ENCODE measurements around the gene NOP9. TPM values are rescaled to one million over a fixed set of nuclear protein-coding genes. Genes with fewer than 3 reads are reported as not detected.
"Not testable (repeated sequence)": the region's sequence is repeated elsewhere in the genome, so short reads cannot be mapped to it uniquely, and the experiment has no call there.

The NOP9 gene
- total RNA-seq, 1 donor from 2014 or later, result 23.2 TPM

DNA sequence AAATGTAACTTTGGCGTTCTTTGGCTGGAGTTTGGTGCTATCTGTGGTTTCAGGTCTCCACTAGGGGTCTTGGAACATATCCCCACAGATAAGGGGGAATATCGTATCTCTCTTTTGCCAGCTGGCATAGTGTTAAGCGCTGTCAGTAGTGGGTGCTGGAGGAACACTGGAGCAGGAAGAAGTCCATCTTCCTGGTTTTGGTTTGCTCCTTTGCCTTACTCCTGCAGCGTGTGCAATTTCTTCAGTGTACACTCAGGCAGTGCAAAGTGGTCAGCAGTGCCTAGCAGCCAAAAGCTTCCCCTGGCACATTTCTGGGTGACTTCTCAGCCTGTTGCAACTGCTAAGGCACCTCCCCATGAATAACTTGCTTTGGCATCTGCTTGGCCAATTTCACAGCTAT is 51.9 kb downstream of the NOP9 start:
- H3K4me3 ChIP-seq (ENCODE audit: low read depth, low read length), result no peak overlapping the region
- H3K27me3 ChIP-seq (ENCODE audit: control insufficient read depth, insufficient read depth, low read length), result no peaks in the 10 kb centered on the region
- no peak for FAIRE-seq
- TF ChIP-seq, protein P1, sequence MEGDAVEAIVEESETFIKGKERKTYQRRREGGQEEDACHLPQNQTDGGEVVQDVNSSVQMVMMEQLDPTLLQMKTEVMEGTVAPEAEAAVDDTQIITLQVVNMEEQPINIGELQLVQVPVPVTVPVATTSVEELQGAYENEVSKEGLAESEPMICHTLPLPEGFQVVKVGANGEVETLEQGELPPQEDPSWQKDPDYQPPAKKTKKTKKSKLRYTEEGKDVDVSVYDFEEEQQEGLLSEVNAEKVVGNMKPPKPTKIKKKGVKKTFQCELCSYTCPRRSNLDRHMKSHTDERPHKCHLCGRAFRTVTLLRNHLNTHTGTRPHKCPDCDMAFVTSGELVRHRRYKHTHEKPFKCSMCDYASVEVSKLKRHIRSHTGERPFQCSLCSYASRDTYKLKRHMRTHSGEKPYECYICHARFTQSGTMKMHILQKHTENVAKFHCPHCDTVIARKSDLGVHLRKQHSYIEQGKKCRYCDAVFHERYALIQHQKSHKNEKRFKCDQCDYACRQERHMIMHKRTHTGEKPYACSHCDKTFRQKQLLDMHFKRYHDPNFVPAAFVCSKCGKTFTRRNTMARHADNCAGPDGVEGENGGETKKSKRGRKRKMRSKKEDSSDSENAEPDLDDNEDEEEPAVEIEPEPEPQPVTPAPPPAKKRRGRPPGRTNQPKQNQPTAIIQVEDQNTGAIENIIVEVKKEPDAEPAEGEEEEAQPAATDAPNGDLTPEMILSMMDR (IDR thresholded peaks at IDR 0.05; ENCODE audit: insufficient read depth, low read length, severe bottlenecking), result no peak
- no peaks in the 10 kb centered on the region for H3K36me3 ChIP-seq (ENCODE audit: control insufficient read depth, insufficient read depth, low read length)
- peak; percentile 58 for DNase-seq (ENCODE audit: low read depth)

DNA sequence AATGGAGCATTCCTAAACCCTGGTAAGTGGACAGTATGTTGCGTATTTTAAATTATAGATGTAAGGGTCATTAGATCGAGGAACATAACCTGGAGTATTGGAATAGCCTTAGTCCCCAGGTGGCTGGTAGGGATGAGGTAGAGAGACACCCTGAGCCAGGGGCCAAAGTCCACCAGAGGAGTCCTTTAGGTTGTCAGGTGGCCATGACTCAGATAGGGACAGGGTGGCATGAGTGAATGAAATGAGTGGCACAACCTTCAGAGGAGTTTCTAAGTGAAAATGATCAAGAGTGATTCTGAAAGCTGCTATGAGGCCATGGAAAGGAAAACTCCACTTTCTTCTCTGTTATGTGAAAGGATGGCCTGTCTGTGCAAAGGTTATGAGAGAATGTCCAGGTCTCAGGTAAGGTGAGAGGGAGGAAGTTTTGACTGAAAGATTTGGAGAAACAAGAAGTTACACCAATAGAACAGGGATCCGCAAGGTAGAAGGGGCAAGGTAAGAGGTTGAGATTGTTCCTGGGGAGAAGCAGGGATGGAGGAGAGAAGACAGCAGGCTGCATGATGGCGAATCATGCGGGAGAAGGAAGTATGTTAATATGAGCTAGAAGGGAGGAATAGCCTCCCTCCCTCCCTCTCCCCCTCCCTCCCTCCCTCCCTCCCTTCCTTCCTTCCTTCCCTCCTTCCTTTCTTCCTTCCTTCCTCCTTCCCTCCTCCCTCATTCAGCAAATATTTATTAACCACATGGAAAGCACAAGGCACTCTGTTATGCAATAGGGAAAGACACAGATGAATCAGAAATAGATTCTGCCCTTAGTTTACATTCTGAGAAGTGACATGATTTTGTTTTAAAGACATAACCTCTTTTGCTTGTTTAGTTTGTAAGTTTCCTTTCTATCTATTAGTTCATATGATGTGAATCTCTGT is 54.2 kb downstream of the NOP9 start:
- TF ChIP-seq, protein P1 (IDR thresholded peaks at IDR 0.05; ENCODE audit: insufficient read depth, low read length, severe bottlenecking), result no peak
- FAIRE-seq (no peak), DNase-seq (ENCODE audit: low read depth) (peak; percentile 80)
- Histone ChIP-seq H3K4me3 (ENCODE audit: low read depth, low read length) (no peak overlapping the region), H3K36me3 (ENCODE audit: control insufficient read depth, insufficient read depth, low read length) (no peaks in the 10 kb centered on the region), H3K27me3 (ENCODE audit: control insufficient read depth, insufficient read depth, low read length) (no peaks in the 10 kb centered on the region)

DNA sequence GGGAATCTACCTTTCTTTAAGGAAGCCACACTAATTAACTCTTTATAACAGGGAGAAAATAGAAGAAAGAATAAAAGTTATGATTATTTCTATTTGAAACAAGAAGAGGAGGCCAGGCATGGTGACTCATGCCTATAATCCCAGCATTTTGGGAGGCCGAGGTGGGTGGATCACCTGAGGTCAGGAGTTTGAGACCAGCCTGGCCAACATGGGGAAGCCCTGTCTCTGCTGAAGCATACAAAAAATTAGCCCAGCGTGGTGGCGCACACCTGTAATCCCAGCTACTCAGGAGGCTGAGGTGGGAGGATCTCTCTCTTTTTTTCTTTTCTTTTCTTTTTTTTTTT is 54.8 kb downstream of the NOP9 start:
- not testable (repeated sequence) for H3K27me3 ChIP-seq (ENCODE audit: control insufficient read depth, insufficient read depth, low read length); H3K36me3 ChIP-seq (ENCODE audit: control insufficient read depth, insufficient read depth, low read length); DNase-seq (ENCODE audit: low read depth); H3K4me3 ChIP-seq (ENCODE audit: low read depth, low read length); FAIRE-seq

DNA sequence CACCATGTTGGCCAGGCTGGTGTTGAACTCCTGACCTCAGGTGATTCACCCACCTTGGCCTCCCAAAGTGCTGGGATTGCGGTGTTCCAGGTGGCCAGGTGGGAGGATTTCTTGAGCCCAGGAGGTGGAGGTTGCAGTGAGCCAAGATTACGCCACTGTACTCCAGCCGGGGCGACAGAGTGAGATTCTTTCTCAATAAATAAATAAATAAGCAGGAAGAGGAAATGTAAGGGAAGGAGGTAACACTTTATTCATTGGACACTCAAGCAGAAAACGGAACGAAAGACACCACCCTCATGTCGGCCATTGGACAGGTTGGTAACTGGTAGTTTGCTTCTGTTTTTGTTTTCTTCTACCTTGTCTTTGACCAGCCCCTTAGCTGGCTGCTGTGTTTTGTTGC is 55.4 kb downstream of the NOP9 start:
- DNase-seq (ENCODE audit: low read depth) (no peak), FAIRE-seq (no peak)
- Histone ChIP-seq H3K27me3 (ENCODE audit: control insufficient read depth, insufficient read depth, low read length) (no peaks in the 10 kb centered on the region), H3K36me3 (ENCODE audit: control insufficient read depth, insufficient read depth, low read length) (no peaks in the 10 kb centered on the region), H3K4me3 (ENCODE audit: low read depth, low read length) (no peak overlapping the region)
- TF ChIP-seq, protein P1 (IDR thresholded peaks at IDR 0.05; ENCODE audit: insufficient read depth, low read length, severe bottlenecking), result no peak

DNA sequence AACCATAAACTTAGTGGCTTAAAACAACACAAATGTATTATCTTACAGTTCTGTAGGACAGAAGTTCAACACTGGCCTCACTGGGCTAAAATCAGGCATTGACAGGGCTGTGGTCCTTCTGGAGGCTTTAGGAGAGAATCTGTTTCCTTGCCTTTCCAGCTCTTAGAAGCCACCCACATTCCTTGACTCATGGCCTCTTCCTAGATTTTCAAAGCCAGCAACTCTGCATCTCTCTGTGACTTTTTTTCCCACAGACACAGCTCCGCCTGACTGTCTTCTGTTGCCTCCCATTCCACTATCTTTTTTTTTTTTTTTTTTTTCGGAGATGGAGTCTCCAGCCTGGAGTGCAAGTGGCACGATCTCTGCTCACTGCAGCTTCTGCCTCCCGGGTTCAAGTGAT is 56.6 kb downstream of the NOP9 start:
- H3K36me3 ChIP-seq (ENCODE audit: control insufficient read depth, insufficient read depth, low read length), result no peaks in the 10 kb centered on the region
- FAIRE-seq (no peak), DNase-seq (ENCODE audit: low read depth) (no peak)
- no peak overlapping the region for H3K4me3 ChIP-seq (ENCODE audit: low read depth, low read length)
- TF ChIP-seq, protein P1 (IDR thresholded peaks at IDR 0.05; ENCODE audit: insufficient read depth, low read length, severe bottlenecking), result no peak
- H3K27me3 ChIP-seq (ENCODE audit: control insufficient read depth, insufficient read depth, low read length), result no peaks in the 10 kb centered on the region

Other genes starting within 250 kb of the NOP9 start
- 0.13 TPM in 1 of 2 replicates, not detected in the other for gene CARMIL3, start 247.8 kb upstream of the NOP9 start, total RNA-seq
- not detected in 2 replicates for gene CPNE6, start 228.3 kb upstream of the NOP9 start, total RNA-seq
- gene PCK2, start 205.5 kb upstream of the NOP9 start, total RNA-seq, result 84.8 and 223 TPM in 2 replicates
- gene DCAF11, start 185.1 kb upstream of the NOP9 start, total RNA-seq, result 70.5 and 83.5 TPM in 2 replicates
- gene NRL, start 184.9 kb upstream of the NOP9 start, total RNA-seq, result 0.64 and 0.79 TPM in 2 replicates
- gene FITM1, start 169.2 kb upstream of the NOP9 start, total RNA-seq, result 0.51 TPM in 1 of 2 replicates, not detected in the other
- 65.0 and 71.8 TPM in 2 replicates for gene PSME1, start 163.7 kb upstream of the NOP9 start, total RNA-seq
- 12.6 and 17.8 TPM in 2 replicates for gene EMC9, start 158.3 kb upstream of the NOP9 start, total RNA-seq
- 26.9 and 37.5 TPM in 2 replicates for gene PSME2, start 153.2 kb upstream of the NOP9 start, total RNA-seq
- gene RNF31, start 152.4 kb upstream of the NOP9 start, total RNA-seq, result 23.3 and 25.8 TPM in 2 replicates
- 19.2 and 28.7 TPM in 2 replicates for gene IRF9, start 138.6 kb upstream of the NOP9 start, total RNA-seq
- gene REC8, start 127.8 kb upstream of the NOP9 start, total RNA-seq, result 0.26 and 1.1 TPM in 2 replicates
- 27.0 and 41.9 TPM in 2 replicates for gene IPO4, start 111.0 kb upstream of the NOP9 start, total RNA-seq
- gene TM9SF1, start 104.4 kb upstream of the NOP9 start, total RNA-seq, result 42.8 and 67.9 TPM in 2 replicates
- gene TSSK4, start 94.2 kb upstream of the NOP9 start, total RNA-seq, result 0.26 TPM in 1 of 2 replicates, not detected in the other
- gene CHMP4A, start 86.4 kb upstream of the NOP9 start, total RNA-seq, result 48.8 and 69.8 TPM in 2 replicates
- gene MDP1, start 83.8 kb upstream of the NOP9 start, total RNA-seq, result 13.4 and 21.1 TPM in 2 replicates
- gene NEDD8, start 67.5 kb upstream of the NOP9 start, total RNA-seq, result 131 and 330 TPM in 2 replicates
- gene GMPR2, start 66.9 kb upstream of the NOP9 start, total RNA-seq, result 80.6 and 98.7 TPM in 2 replicates
- 48.7 and 91.9 TPM in 2 replicates for gene TINF2, start 57.2 kb upstream of the NOP9 start, total RNA-seq
- gene TGM1, start 36.7 kb upstream of the NOP9 start, total RNA-seq, result 88.7 and 382 TPM in 2 replicates
- gene RABGGTA, start 28.3 kb upstream of the NOP9 start, total RNA-seq, result 32.6 and 58.9 TPM in 2 replicates
- gene DHRS1, start 70 bp upstream of the NOP9 start, total RNA-seq, result 16.6 and 39.6 TPM in 2 replicates
- 1.2 and 3.9 TPM in 2 replicates for gene CIDEB, start 8.1 kb downstream of the NOP9 start, total RNA-seq
- gene LTB4R2, start 10.3 kb downstream of the NOP9 start, total RNA-seq, result 10.5 and 17.4 TPM in 2 replicates
- 3.7 and 9.6 TPM in 2 replicates for gene LTB4R, start 11.7 kb downstream of the NOP9 start, total RNA-seq
- gene ADCY4, start 35.2 kb downstream of the NOP9 start, total RNA-seq, result 0.53 and 0.77 TPM in 2 replicates
- 2.4 and 4.7 TPM in 2 replicates for gene RIPK3, start 40.1 kb downstream of the NOP9 start, total RNA-seq
- gene NFATC4, start 68.3 kb downstream of the NOP9 start, total RNA-seq, result 4.7 and 7.3 TPM in 2 replicates
- gene NYNRIN, start 99.2 kb downstream of the NOP9 start, total RNA-seq, result 2.0 and 2.6 TPM in 2 replicates
- gene CBLN3, start 129.8 kb downstream of the NOP9 start, total RNA-seq, result 0.38 and 0.53 TPM in 2 replicates
- 128 and 167 TPM in 2 replicates for gene KHNYN, start 130.1 kb downstream of the NOP9 start, total RNA-seq
- gene SDR39U1, start 142.9 kb downstream of the NOP9 start, total RNA-seq, result 6.5 and 8.2 TPM in 2 replicates
- not detected in 2 replicates for gene CMA1, start 208.4 kb downstream of the NOP9 start, total RNA-seq